ENCODE measurements around the gene SWAP70. TPM values are rescaled to one million over a fixed set of nuclear protein-coding genes. Genes with fewer than 3 reads are reported as not detected.

SWAP70 gene
- total RNA-seq, 1 donor from 2014 or later: 15.2 TPM

DNA sequence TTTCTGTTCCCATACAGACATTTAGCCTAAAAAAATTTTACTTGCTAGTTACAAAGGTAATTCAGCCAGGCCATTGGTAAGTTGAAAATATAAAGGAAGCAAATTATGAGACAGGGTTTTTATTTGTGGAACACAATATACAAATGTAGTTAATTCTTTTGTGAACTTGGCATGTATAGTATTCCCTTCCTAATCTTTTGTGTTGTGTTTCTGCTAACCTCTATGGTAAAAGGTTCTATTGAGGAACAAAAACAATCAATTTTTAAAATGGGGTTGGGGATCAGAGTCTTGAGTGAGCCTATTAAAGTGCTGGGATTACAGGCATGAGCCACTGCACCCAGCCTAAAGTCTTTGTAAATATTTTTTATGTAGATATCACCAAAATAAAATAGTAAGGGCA lies 14.1 kb downstream of the SWAP70 start:
- TF ChIP-seq, protein P1, sequence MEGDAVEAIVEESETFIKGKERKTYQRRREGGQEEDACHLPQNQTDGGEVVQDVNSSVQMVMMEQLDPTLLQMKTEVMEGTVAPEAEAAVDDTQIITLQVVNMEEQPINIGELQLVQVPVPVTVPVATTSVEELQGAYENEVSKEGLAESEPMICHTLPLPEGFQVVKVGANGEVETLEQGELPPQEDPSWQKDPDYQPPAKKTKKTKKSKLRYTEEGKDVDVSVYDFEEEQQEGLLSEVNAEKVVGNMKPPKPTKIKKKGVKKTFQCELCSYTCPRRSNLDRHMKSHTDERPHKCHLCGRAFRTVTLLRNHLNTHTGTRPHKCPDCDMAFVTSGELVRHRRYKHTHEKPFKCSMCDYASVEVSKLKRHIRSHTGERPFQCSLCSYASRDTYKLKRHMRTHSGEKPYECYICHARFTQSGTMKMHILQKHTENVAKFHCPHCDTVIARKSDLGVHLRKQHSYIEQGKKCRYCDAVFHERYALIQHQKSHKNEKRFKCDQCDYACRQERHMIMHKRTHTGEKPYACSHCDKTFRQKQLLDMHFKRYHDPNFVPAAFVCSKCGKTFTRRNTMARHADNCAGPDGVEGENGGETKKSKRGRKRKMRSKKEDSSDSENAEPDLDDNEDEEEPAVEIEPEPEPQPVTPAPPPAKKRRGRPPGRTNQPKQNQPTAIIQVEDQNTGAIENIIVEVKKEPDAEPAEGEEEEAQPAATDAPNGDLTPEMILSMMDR (conservative IDR thresholded peaks at IDR 0.05; ENCODE audit: low read depth, low read length): no peak

DNA sequence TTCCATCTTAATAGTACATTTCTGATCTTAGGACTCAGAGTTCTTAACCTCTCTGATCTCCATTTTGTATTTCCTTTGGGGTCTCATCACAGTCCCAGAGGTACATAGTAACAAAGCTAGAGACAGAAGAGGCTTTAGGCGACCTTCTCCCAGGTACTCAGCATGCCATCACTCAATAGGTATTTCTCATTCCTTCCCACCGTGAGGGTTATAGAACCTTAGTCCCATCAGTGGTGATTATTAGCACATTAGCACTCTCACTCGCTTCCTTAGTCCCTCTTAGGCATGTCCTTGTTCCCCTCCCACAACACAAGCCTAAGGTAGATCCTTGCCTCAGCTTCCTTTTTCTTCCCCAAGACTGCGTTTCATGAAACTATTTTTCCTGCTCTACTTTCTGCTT lies 14.7 kb downstream of the SWAP70 start:
- DNase-seq (ENCODE audit: low read depth): no peak
- no peak overlapping the region for H3K4me3 ChIP-seq (ENCODE audit: low read depth, low read length)
- TF ChIP-seq, protein P1 (conservative IDR thresholded peaks at IDR 0.05; ENCODE audit: low read depth, low read length): no peak

More for the DNA sequence above, 14.1 kb downstream of the SWAP70 start:
- no peak overlapping the region for H3K4me3 ChIP-seq (ENCODE audit: low read depth, low read length)
- DNase-seq (ENCODE audit: low read depth): no peak

DNA sequence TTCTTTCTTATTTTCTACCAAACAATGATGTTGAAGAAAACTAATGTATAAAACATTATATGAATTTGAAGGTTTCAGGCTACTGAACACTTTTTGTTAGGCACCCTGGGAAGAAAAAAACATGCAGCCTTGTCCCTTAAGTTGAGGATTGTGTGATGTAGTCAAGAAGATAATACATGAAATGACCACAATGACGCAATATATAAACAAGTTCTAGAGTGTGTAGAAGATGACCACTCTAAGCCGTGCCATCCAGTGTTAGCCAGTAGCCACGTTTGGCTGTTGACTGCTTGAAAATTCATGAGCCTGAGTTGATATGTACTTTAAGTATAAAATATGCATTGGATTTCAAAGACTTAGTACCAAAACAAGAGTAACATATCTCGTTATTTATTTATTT lies 16.2 kb downstream of the SWAP70 start:
- DNase-seq (ENCODE audit: low read depth): no peak
- TF ChIP-seq, protein P1 (conservative IDR thresholded peaks at IDR 0.05; ENCODE audit: low read depth, low read length): no peak
- no peak overlapping the region for H3K4me3 ChIP-seq (ENCODE audit: low read depth, low read length)

DNA sequence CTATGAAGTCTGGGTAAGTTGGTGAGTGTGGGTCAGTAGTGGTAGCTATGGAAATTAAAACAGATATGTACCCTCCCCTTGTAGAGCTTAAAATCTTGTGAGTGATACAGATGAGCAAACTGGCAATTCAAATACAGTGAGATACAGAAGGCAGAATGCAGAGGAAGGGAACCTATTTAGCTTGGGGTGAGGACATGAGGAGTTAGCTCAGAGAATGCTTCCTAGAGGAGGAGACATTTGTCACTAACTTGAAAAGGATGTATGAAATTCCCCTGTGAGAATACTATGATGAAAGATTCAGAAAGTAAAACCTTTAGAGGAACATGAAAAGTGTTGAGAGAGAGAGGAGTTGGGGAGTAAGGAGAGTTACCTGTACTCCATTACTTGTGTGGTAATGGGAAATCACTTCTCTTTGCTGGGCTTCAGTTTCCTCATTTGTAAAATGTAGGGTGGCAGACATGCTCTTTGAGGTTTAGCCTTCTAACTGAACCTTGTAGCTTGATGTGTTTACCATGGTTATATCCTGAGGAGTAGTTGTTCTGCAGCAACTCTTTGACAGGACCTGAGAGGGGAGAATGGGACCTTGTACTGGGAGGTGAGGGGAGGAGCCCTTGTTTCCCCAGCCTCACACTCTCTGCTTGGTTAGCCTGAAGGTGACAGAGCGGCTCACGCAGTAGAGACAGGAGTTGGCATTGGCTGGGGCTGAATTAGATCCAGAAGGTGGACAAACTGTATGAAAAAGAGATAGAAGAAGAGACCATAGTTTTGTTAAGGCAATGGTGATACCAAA lies 17.9 kb downstream of the SWAP70 start:
- DNase-seq (ENCODE audit: low read depth): no peak
- no peak overlapping the region for H3K4me3 ChIP-seq (ENCODE audit: low read depth, low read length)
- TF ChIP-seq, protein P1 (conservative IDR thresholded peaks at IDR 0.05; ENCODE audit: low read depth, low read length): no peak

DNA sequence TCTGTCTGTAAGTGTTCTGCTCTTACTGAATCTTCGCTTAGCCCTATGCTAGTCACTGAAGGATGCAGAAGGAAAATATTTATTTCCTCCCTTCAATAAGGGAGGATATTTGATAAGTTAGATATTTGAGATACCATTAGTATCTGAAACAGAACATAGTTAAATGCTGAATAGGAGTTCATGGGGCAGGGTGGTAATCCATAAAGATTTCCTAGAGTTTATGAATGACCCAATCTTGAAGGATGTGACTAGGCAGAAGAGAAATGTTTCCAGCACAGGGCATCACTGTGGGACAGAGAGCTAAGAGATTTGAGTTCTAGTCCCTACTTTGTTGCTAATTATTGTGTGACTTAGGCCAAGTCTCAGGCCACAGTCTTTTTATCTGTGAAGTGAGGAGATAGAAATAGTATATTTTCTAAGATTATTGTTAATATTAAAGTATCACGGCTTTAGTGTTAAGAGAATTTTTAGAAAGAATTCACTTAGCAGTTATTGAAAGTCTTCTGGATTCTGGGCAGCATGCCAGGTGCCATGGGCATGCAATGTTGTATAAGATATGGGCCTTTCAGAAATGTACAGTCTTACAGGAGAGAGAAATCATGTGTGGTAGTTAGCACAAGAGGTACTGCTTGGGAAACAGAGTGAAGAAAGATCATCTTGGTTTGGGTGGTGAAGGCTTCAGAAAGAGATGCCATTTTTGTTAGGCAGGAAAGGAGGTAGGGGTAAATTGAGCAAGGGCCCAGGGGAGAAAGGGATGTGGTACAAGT lies 24.0 kb downstream of the SWAP70 start:
- TF ChIP-seq, protein P1 (conservative IDR thresholded peaks at IDR 0.05; ENCODE audit: low read depth, low read length): no peak
- H3K4me3 ChIP-seq (ENCODE audit: low read depth, low read length): no peak overlapping the region
- DNase-seq (ENCODE audit: low read depth): no peak

DNA sequence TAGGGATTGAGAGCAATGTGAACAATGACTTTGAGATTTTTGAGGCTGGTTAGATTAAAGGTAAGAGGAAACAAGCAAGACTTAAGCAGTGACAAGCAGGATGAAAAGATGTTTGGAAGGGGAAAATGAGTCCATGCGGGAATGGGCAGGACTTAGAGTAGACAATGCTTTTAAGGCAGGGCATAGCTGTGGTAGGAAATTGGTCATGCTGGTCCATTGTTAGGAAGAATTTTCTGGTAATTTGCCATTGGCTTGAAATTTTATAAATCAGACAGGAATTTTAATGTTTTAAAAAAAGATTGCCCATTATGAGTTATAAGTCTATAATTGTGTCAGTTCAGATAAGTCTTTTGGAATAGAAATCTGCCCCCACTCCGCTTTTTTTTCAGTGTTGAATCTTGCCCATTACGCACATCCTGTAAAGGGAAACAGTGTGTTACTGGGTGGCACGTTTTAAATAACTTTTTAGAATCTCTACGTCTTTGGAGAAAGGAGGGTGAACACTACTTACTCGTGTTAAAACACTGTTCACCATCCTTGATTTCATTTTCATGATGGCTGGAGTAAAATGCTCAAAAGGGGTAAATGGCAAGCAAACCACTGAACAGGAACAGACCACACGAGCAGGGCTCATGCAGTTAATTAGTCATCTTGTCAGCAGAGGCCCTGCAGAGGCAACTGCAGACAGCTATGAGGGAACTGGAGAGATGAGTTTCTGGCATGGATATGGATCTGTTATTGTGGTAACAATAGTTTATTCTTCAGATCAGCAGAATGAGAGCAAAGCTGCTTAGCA lies 25.0 kb downstream of the SWAP70 start:
- no peak for DNase-seq (ENCODE audit: low read depth)
- TF ChIP-seq, protein P1 (conservative IDR thresholded peaks at IDR 0.05; ENCODE audit: low read depth, low read length): no peak
- H3K4me3 ChIP-seq (ENCODE audit: low read depth, low read length): no peak overlapping the region
